HG02798 (cell line): Measurements from ENCODE around the gene RECQL5.

Experiments
- ATAC-seq: cut with Tn5 transposase; IDR thresholded peaks from one replicate; pipeline ENCODE4 v1.9.1; 2021; ENCODE audit warnings: mild to moderate bottlenecking; ENCODE audit not compliant: unreplicated experiment, poor library complexity

RECQL5 gene

DNA sequence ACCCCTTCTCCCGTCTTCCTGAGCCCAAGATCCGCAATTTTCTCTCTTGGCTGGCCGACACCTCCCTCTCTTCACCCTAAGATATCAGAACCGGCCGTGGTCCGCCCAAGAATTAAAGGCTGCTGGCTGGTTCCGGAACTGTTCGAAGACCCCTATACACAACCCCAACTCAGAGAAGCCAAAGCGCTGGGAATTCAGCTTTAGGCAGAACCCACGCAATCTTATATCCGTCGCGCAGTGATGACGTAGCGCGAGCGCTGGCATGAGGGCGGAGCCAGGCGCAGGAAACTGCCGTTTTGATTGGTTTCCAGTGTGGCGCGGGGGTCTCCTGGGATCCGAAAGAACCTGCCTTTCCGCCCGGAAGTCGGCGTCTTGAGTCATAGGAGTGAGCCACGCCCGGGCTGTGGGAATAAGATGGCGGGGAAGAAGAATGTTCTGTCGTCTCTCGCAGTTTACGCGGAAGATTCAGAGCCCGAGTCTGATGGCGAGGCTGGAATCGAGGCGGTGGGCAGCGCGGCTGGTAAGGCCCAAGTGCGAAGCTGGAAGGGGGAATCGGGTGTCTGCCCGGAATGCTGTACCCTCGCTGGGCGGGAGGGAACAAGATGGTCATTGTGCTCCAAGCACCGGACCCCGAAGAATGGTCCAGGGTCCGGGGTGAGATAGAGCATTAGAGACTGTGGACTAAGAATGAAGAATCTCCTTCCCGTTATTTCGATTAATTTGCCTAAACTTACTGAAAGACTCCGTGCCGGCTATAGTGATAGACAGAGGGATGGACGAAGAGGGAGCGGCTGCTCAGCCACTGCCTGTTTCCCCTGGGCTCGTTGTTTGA lies at the start of gene RECQL5, which contains the start of gene SAP30BP:
Gene RECQL5, minus strand, starts transcription at position 196 of the 832 bp plus-strand sequence. CDS start 597 bp downstream, outside the sequence.
Gene SAP30BP, plus strand, starts transcription at position 380 of the 832 bp plus-strand sequence. Its CDS starts 35 bp downstream, at position 415.
- peak; percentile 91 for ATAC-seq

DNA sequence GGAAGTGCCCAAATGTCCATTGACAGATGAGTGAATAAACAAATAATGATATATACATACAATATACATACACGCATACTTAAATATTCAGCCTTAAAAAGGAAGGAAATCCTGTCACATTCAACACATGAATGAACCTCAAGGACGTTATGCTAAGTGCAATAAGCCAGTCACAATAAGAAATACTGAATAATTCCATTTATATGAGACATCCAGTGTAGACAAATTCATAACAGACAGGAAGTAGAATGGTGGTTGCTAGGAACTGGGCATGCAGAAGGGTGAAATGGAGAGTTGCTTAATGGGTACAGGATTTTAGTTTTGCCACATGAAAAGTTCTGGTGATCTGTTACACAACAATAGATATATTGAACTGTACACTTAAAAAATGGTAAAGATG lies 45.5 kb upstream of the RECQL5 start:
- ATAC-seq, result no peak

DNA sequence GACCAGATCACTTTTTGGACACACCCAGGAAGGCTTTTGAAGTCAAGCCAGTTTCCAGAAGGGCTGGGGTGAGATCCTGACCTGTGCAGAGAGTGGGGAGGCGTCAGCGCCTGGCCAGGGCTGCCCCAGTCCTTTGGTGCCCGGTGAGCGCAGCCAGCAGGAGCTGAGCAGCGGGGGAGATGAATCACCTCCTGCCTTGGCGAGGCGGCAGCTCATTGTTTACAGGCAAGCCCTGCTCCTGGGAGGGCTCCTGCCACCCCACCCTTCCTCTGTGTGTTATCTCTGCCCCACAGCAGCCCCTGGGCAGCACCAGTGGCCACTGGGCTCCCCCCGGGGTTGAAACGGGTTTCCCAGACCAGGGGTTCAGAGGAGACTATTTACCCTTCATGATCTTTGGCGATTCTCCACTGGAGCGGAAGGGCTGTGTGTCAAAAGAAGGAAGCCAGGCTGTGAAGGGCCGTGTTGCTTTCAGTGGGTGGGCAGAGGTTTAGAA lies 40.2 kb upstream of the RECQL5 start:
- ATAC-seq, result no peak

DNA sequence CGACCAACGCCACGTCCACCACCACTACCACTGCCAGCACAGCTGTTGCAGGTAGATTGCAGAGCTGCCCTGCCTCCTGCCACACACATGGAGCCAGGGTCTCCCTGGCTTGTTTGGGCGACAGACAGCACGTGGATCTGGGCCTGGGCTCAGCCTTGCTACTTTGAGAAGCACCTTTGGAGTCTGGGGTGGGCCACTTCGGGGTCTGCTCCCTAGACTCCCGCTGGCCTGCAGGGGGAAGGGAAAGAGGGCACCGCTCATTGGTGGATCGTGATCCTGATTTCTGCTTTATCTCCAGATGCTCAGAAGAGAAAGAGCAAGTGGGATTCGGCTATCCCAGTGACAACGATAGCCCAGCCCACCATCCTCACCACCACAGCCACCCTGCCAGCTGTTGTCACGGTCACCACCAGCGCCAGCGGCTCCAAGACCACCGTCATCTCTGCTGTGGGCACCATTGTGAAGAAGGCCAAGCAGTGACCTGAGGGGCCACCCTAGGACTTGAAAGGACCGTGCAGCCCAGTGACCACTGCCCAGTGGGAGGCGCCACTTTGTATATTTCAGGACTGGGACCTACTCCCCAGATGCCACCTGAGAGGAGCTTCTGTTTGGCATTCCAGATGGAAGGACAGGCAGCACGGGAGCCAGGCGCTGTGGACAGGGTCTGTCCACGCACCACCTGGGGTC lies 39.2 kb upstream of the RECQL5 start:
- ATAC-seq, result no peak

DNA sequence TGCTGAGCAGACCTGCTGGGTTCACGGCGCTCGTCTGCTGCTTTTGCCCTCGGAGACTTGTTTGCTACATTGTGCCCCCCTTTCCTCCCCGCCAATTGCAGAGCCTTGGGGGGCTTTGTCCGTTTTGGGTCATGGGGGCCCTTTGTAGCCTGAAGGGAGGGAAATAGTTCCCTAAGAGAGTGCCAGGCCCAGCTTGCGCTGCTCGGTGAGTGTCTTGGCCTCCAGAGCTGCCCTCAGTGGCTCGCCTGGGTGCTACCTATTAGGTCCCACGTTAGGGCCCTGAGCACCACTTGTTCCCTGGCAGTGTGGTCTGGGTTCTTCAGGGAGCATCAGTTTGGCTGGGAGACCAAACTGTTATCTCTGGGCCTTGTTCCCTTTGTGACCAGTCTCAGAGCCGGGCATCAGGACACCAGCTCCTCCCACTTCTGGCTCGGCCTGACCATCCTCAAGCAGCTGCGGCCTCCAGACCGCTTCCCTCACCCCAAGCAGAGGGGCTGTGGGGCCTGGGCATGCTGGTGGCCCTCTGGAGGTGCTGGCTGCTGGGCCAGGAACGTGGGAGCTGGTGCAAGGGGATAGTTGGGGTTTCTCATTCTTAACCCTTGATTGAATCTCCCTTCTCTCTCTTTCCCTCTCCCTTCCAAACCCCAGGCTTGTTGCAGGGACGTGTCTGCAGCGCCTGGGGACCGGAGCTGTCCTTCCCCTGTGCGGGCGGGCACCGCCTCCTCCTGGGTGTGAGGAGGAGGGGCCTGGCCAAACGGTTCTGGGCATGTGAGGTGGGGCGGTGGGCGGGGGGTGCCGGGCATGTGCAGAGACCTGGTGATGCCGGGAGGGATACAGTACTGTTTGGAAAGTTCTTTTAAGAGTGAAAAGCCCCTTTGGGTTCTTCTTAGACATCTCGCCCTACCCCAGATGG lies 38.3 kb upstream of the RECQL5 start:
- ATAC-seq, result no peak

DNA sequence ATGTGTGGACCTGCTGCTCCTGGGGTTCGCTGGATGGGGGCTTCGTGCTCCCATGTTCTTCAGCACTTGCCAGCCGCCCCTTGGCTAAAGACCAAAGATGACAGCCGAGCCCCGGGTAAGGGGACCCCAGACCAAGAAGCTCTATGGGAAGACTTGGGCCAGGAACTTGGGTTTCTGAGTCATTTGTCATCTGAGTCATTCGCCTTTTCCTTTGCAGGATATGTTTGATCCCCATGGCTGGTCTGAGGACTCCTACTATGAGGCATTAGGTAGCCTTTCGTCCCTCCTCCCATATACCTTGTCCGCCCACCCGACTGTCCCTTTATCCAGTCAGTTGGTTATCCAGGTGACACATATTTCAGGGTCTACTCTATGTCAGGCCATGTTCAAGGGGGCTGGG lies 36.6 kb upstream of the RECQL5 start:
- ATAC-seq, result no peak

DNA sequence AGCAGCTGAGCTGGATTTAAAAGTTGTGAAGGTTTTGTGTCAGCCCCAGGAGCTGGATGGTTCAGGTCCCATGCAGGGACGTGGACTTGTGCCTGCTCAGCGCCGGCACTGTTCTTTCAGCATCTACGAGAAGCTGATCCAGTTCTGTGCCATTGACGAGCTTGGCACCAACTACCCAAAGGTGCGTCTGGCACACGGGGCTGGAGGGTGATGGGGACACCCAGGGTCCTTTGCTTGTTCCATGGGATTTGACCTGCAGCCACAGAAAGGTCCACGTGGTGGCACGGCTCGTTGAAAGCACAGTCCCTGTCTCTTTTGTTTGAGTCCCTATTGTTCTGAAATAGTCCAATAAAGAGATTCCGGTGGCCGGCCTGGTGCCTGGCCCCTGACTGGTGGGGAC lies 36.2 kb upstream of the RECQL5 start:
- ATAC-seq, result no peak

DNA sequence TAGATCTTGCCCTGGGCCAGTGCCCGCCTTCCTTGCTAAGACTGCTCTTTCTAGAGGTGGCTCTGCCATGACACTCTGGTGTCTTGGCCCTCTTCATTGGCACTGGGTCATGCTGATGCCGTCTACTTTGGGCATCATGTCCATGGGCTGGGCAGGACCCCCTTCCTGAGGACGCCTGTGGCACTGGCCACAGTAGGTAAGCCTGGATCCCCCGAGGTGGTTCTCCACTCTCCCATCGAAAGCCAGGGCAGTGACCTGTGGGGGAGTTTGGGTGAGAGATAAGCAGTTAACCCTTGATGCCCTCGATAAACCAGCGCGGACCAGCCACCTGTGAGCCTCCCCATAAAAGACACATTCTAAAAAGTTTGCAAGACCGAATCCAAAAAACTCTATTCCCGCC lies 34.3 kb upstream of the RECQL5 start:
- ATAC-seq, result no peak

DNA sequence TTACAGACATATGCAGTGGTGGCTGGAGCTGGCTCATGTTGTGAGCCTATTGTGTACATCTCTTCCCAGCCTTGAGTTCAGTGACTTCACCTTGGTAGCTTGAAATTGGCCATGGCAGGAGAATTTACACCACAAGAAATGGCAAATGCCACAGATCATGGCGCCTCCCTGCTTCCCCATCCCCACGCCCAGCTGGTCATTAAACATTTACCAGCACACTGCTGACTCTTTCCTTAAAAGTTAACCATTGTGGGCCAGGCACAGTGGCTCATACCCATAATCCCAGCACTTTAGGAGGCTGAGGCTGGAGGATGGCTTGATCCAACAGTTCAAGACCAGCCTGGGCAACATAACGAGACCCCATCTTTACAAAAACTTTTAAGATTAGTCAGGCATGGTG lies 31.7 kb upstream of the RECQL5 start:
- no peak for ATAC-seq

DNA sequence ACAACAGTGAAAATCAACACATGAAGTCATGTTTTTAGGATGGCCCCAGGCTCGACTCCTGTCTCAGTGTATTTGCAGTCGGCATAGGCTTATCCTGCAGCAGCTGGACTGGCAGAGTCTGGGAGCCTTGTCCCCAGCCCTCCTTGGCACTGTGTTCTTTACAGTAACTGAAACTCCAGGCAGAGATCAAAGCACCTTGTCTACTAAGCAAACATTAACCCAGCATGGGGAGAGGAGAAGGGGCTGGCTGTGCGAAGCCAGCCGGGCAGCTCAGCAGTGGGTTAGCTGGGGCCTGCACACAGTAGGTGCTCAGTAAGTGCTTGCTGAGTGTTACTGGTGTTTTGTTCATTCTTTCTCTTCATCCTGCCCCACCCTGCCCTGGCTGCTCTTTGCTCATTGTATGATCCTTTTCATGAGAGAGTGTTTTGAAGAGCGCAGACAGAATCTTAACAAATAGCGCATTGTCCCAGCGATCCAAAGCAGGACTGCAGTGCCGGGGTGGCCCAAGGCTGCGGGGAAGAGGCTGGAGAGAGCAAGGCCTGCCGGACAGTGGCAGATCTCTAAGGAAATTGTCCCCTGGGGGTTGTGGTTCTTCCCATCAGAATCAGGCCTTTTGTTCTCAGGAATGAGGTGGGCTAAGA lies 30.8 kb upstream of the RECQL5 start:
- ATAC-seq, result no peak

DNA sequence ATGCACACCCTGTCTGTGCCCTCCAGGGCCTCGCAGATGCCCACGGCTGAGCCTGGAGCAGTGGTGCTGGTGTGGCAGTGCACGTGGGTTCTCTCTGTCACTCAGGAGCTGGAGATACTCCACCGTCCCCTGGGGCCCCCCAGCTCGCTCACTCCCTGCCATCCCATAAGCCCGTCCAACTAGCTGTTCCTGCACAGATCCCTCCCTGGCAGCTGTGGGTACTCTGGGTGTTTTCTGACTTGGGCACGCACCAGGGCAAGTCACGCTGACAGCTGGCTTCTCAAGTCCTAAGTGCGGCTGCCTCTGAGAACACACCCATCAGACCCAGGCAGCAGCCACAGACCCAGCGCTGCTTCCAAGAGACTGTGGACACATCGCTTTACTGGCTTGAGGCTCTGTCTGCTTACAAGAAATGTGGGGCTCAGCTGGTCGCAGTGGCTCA lies 28.9 kb upstream of the RECQL5 start:
- no peak for ATAC-seq

DNA sequence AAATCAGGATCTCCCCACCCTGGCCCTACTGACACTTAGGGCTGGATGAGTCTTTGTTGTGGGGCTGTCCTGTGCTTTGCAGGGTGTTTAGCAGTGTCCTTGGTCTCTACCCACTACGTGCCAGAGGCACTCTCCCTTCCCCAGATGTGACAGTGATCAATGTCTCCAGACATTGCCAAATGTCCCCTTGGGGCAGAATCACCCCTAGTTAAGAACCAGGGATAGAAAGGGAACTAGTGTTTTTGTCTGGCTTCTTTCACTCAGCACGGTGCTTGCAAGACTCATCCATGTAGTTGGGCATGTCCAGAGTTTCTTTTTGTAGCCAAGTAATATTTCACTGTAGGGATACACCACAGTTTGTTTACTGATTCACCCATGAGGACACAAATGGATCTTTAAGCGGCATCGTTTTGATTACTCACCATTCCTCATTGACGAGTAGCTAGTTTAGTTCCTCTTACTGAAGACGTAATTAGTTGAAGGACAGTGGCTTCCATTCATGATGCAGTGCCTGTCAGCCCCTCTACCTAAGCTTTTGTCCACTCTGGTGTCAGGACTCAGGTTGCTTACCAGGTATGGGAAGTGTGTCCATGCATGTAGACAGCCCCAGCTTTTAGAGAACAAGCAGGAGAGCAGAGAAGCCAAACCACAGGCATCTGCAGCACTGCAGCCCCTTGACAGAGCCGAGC lies 28.3 kb upstream of the RECQL5 start:
- no peak for ATAC-seq

DNA sequence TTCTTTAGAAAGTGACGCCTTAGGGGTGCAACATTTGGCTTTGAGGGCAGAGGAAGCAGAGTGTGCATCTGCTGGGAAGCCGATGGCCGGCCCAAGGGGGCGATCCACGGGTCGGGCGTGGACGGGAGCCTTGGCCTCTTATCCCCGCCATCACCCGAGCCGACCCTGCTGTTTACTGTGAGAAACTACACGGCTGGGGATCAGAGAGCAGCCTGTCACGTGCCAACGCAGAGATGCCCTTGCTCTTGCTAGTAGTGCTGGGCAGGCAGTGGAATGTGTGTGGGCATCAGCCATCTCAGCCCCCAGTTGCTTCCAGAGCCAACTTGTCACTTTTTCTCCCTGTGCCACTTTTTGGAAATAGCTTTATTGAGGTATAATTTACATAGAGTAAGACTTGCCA lies 27.6 kb upstream of the RECQL5 start:
- no peak for ATAC-seq

DNA sequence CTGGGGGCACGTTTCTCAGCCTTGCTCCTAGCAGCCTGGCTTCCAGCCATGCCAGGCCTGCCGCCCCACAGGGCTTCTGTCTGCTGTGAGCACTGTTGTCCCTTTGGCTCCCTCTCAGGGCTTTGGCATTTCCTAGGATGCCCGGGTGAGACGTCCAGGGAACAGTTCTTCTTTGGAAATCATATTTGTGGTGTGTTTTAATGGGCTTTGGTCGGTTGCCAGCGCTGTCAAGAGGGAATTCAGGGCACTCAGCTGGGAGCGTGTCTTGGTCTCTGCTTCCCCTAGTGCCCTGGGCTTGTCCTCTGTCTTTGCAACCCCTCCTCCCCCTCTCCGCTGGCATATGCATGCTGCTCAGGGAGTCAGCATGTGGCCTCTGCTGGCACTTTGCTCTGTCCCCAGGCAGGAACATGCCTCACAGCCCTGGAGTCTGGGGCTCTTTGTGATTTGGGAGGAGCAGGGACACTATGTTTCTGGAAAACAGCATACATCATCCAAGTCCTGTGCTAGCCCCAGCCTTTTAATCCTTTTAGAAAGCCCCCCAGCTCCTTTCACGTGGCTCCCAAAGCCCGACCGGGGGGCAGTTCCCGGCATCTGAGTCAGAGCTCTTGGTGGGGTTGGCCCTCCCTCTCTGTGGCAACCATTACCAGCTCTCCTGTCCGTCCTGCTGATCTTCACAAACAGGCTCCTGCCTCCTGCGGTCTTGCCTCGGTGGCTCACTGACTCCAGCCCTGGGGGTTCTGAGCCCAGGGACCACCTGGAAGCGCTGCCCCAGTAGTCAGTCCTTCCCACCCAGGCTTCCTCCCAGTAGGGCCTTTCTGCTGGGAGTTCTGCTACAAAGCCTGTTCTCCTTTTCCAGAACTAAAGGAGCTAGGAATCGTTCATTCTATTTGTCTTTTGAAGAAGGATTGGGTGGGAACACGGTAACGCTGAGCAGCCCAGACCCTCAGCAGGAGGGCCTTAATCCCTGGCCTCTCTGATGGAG lies 26.8 kb upstream of the RECQL5 start:
- no peak for ATAC-seq

DNA sequence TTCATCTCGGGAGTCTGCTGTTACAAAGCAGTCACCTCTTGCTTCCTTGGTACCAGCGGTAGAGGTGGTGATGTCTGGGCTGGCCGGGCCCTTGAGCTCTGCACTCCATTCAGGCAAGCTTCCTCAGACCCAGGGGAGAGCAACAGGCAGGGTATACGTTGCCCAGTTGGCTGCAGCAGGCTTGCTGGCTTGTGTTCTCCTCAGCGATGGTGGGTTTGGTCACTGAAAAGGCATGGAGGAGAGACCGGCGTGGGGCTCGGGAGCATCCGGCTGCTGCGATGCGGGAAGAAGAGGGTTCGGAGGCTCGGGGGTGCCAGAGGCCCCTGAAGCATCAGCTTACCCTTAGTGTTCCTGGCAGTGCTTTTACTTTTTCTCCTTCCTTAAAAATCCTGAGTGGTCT lies 26.0 kb upstream of the RECQL5 start:
- no peak for ATAC-seq

DNA sequence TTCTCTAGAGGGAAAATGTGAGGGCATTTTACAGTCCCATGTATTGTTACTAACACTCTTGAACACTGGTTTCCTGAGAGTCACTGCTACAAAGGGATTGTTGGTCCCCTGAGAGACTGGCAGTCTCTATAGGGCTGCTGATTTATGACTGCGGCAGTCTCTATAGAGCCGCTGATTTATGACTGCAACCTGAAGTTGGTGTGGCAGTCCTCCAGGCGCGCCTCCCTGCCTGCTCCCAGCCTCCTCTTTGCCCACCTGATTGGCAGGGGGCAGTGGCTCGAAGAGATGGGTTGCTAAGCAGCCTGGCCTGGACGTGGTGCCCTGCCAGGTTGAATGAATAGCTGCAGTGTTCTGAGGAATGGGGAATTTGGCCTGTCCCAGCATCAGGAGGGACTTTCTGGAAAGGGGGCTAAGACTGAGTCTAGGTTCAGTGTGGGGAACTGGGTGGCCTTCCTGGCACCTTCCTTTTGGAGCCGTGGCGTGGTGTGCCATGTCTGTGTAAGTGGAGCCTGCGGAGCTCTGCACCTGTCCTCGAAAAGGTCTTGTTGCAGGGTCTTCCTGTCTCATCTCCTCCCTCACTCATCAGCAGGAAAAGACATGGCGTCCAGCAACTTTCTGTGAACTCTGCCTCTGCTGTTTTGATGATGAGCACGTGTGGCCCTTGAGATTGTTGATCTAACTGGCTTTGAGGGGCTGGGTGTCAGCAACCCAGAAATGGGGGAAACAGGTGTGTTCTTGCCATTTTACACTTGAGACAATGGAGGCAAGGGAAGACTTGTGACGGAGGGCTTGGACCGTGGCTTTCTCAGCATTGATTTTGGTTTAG lies 25.1 kb upstream of the RECQL5 start:
- ATAC-seq, result no peak

DNA sequence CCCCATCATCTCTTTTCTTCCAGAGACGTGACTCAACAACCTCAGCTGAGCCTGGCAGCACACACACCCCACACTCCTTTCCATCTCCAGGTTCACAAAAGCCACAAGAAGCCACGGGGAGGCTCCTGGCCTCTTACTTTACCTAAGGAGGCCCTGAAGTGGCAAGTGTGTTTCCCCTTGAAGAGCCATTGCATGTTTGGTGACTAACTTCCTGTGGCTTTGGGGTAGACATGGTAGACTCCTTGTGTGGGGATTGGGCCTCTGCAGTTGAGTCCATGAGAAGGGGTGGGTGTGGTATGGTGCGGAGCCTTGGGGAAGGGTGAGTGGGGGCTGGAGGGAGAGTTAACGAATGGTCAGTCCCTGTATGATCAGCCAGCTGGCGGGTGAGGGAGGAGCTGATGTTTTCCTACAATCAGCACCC lies 24.4 kb upstream of the RECQL5 start:
- no peak for ATAC-seq
